ENCODE measurements around the gene SHE. TPM values are rescaled to one million over a fixed set of nuclear protein-coding genes. Genes with fewer than 3 reads are reported as not detected.

SHE gene
- total RNA-seq, 6 experiments from 2014 or later = 4.0 to 5.6 (median 4.7) TPM

DNA sequence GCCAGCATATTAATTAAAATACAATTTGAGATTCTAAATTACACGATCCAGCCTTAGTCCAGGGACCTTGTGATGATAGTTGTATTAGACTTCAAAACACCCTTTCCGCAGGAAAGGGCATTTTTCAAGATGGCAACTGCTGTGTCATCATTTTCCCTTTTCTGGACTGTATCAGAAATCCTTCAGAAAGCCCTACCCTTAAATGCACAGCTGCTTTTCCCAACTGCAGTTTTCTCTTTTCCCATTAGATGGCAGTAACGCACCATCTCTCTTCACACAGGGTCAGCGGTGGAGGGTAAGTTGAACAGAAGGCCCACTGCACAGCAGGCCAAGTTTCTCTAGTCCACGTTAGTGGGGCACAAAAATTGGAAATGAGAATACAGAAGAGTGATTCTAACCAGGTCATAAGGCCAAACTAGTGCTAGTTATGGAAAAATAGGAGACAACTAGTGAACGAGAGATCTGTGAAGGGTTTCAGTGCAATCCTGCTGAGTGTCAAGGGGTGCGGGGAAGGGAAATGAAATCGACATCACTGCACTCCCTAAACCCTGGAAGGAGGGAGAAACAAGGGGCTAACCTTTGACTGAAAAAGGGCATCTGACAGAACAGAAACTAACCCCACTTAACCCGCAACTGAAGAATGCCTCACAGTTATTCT is 22.3 kb downstream of the SHE start:
- no peaks in the 10 kb centered on the region for H3K36me3 ChIP-seq
- ATAC-seq (peak; percentile 94 to 97 (median 96)), DNase-seq (peak in 1 of 3 donors; percentile 56)
- no peak overlapping the region for H3K27ac ChIP-seq
- H3K4me3 ChIP-seq = no peak overlapping the region
- intact Hi-C loops (cut with DNase I) = loop anchor here (10.0 kb wide), 2 partner anchors 65 to 75 kb away; partner anchors contain the start of gene UBE2Q1 (in 1 of the 2)
- no peaks in the 10 kb centered on the region for H3K27me3 ChIP-seq
- H3K4me1 ChIP-seq = peaks cover 0 to 7% (median 0%) of the 10 kb centered on the region in 4 donors
- H3K9me3 ChIP-seq = no peaks in the 10 kb centered on the region
- 25% methylated on average over 9 of the region's 9 CpGs for WGBS (ENCODE audit: insufficient coverage, low coverage, low lambda C conversion rate, missing lambda C conversion rate)
- TF ChIP-seq, protein P1, sequence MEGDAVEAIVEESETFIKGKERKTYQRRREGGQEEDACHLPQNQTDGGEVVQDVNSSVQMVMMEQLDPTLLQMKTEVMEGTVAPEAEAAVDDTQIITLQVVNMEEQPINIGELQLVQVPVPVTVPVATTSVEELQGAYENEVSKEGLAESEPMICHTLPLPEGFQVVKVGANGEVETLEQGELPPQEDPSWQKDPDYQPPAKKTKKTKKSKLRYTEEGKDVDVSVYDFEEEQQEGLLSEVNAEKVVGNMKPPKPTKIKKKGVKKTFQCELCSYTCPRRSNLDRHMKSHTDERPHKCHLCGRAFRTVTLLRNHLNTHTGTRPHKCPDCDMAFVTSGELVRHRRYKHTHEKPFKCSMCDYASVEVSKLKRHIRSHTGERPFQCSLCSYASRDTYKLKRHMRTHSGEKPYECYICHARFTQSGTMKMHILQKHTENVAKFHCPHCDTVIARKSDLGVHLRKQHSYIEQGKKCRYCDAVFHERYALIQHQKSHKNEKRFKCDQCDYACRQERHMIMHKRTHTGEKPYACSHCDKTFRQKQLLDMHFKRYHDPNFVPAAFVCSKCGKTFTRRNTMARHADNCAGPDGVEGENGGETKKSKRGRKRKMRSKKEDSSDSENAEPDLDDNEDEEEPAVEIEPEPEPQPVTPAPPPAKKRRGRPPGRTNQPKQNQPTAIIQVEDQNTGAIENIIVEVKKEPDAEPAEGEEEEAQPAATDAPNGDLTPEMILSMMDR (IDR thresholded peaks at IDR 0.05) = peak; percentile 93 to 99 (median 94)
- no peak for TF ChIP-seq POLR2A (IDR thresholded peaks at IDR 0.05)

DNA sequence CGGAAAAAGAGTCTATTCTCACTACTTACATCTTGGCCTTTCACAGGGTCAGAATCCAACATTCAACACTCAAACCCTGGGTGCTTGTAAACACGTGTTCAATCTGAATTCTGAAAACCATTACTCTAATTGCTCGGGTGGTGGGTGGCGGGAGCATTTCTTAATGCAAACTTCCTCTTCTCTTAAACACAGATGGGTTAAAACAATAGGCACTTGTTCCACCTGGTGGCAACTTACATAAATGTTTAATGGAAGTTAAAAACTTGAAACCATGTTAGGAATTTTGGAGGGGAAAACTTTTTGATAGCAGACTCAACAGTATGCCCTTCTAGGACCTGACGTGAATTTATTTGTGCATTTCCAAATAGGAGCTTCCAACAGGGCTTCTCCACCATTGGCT is 23.6 kb downstream of the SHE start:
- H3K4me1 ChIP-seq = peaks cover 0 to 7% (median 0%) of the 10 kb centered on the region in 4 donors
- intact Hi-C loops (cut with DNase I) = loop anchor here (10.0 kb wide), 2 partner anchors 66 to 76 kb away; partner anchors contain the start of gene UBE2Q1 (in 1 of the 2)
- H3K9me3 ChIP-seq = no peaks in the 10 kb centered on the region
- TF ChIP-seq, protein P1 (IDR thresholded peaks at IDR 0.05) = peak in 2 of 4 donors; percentile 6 to 19
- no peak for TF ChIP-seq POLR2A (IDR thresholded peaks at IDR 0.05)
- H3K4me3 ChIP-seq = no peak overlapping the region
- no peaks in the 10 kb centered on the region for H3K36me3 ChIP-seq
- DNase-seq (peak in 1 of 3 donors; percentile 27), ATAC-seq (no peak)
- no peaks in the 10 kb centered on the region for H3K27me3 ChIP-seq
- WGBS (ENCODE audit: insufficient coverage, low coverage, low lambda C conversion rate, missing lambda C conversion rate) = 48% methylated on average over 4 of the region's 5 CpGs
- H3K27ac ChIP-seq = no peak overlapping the region

DNA sequence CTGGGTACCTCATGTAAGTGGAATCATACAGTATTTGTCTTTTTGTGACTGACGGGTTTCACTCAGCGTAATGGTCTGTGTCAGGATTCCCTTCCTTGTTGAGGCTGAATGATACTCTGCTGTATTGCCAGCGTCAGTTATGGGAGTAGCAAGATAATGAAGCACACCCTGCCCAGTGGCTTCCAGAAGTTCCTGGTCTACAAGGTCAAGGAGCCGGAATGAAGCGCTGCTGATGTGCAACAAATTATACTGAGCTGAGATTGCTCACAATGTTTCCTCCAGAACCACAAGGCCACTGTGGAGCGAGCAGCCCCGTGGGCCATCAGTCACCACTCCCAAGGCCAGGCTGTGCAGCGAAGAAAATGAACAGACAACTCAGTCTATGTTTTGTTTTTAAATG is 24.2 kb downstream of the SHE start:
- Histone ChIP-seq H3K4me3 (no peak overlapping the region), H3K4me1 (peaks cover 0 to 7% (median 0%) of the 10 kb centered on the region in 4 donors), H3K9me3 (no peaks in the 10 kb centered on the region), H3K36me3 (no peaks in the 10 kb centered on the region), H3K27me3 (no peaks in the 10 kb centered on the region), H3K27ac (no peak overlapping the region)
- peak in 1 of 3 donors; percentile 35 for DNase-seq
- 83% methylated on average over 8 of the region's 8 CpGs for WGBS (ENCODE audit: insufficient coverage, low coverage, low lambda C conversion rate, missing lambda C conversion rate)
- no peak for TF ChIP-seq POLR2A (IDR thresholded peaks at IDR 0.05)
- TF ChIP-seq, protein P1 (IDR thresholded peaks at IDR 0.05) = no peak
- intact Hi-C loops (cut with DNase I) = loop anchor here (10.0 kb wide), 2 partner anchors 67 to 77 kb away; partner anchors contain the start of gene UBE2Q1 (in 1 of the 2)
- ATAC-seq = peak in 2 of 4 donors; percentile 9 to 29

DNA sequence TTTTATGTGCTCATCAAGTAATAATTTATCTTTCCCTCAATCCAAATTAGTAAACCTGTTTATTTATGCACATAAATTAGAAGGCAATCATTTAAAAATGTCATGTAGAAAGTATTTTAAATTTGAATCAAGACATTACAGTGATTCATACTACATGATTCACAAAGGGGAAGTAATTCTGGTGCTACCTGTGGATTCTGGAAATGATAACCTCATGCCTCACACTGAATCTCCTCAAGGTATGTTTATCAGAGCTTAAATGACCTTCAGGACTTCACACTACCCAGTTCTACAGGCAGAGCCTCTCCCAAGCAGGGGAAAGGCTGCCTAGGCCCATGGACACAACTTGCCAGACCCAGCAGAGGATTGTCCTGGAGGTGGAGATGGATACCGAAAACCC is 25.4 kb downstream of the SHE start:
- Histone ChIP-seq H3K9me3 (no peaks in the 10 kb centered on the region), H3K4me3 (no peak overlapping the region), H3K27me3 (no peaks in the 10 kb centered on the region), H3K27ac (no peak overlapping the region), H3K4me1 (peaks cover 0 to 7% (median 0%) of the 10 kb centered on the region in 4 donors), H3K36me3 (no peaks in the 10 kb centered on the region)
- peak in 1 of 3 donors; percentile 20 for DNase-seq
- no peak for TF ChIP-seq POLR2A (IDR thresholded peaks at IDR 0.05)
- TF ChIP-seq, protein P1 (IDR thresholded peaks at IDR 0.05) = no peak
- intact Hi-C loops (cut with DNase I) = loop anchor here (10.0 kb wide), 2 partner anchors 68 to 78 kb away; partner anchors contain the start of gene UBE2Q1 (in 1 of the 2)
- WGBS (ENCODE audit: insufficient coverage, low coverage, low lambda C conversion rate, missing lambda C conversion rate) = 100% methylated on average over 1 of the region's 1 CpG
- no peak for ATAC-seq

Measured in right lobe of liver (tissue), 6 donors.